ENCODE measurements around the gene MTMR1.

DNA sequence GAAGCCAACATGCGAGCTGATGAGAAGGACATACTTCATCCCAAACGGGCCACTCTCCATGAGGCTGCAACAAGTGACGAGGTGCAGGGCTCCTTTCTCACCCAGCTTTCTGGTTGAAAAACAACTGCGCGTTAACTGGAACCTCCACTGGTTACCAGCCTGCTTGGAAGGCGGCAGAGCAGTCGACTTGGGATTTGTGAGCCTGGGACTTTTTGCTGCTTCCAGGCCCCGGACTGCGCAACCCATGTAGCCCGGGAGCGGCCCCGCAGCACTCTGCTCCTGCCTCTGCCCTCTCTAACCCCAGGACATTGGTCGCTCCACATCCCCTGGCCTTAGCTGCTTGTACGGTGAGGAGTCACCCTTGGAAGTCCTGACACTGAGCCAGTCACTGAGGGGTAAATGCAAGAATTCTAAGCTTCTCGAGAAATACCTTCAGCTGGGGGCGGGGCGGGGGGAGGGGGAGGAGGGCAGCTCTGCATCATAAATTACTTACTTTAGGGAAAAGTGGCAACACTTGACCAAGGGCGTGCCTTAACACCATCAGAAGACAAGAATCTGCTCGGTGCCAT is 72.7 kb downstream of the MTMR1 start:
- TF ChIP-seq, protein P1, sequence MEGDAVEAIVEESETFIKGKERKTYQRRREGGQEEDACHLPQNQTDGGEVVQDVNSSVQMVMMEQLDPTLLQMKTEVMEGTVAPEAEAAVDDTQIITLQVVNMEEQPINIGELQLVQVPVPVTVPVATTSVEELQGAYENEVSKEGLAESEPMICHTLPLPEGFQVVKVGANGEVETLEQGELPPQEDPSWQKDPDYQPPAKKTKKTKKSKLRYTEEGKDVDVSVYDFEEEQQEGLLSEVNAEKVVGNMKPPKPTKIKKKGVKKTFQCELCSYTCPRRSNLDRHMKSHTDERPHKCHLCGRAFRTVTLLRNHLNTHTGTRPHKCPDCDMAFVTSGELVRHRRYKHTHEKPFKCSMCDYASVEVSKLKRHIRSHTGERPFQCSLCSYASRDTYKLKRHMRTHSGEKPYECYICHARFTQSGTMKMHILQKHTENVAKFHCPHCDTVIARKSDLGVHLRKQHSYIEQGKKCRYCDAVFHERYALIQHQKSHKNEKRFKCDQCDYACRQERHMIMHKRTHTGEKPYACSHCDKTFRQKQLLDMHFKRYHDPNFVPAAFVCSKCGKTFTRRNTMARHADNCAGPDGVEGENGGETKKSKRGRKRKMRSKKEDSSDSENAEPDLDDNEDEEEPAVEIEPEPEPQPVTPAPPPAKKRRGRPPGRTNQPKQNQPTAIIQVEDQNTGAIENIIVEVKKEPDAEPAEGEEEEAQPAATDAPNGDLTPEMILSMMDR (IDR thresholded peaks at IDR 0.05) = no peak
- TF ChIP-seq POLR2A (IDR thresholded peaks at IDR 0.05) = no peak

Measured in tibial nerve (tissue), 3 donors.